ENCODE measurements around the gene PLAAT5. TPM values are rescaled to one million over a fixed set of nuclear protein-coding genes. Genes with fewer than 3 reads are reported as not detected.

PLAAT5 gene
- total RNA-seq, 1 donor = under 0.01 TPM

Other genes starting within 250 kb of the PLAAT5 start
- not detected for gene SLC22A25, start 247.6 kb downstream of the PLAAT5 start, total RNA-seq
- gene SLC22A9, start 121.4 kb downstream of the PLAAT5 start, total RNA-seq = not detected
- 1.9 TPM for gene LGALS12, start 14.9 kb upstream of the PLAAT5 start, total RNA-seq
- gene PLAAT4, start 45.6 kb upstream of the PLAAT5 start, total RNA-seq = 52.0 TPM
- not detected for gene PLAAT2, start 72.2 kb upstream of the PLAAT5 start, total RNA-seq
- gene PLAAT3, start 123.3 kb upstream of the PLAAT5 start, total RNA-seq = not detected
- gene ATL3, start 180.2 kb upstream of the PLAAT5 start, total RNA-seq = 35.3 TPM
- gene RTN3, start 190.3 kb upstream of the PLAAT5 start, total RNA-seq = 43.9 TPM

All from hematopoietic multipotent progenitor cell (in vitro differentiated cells).